Ishikawa (cell line): ENCODE data around the gene STEEP1.

Source experiments
- CEBPB ChIP-seq: IDR thresholded peaks from 2 replicates; pipeline ENCODE4 v1.6.1; 2012
- CREB1 ChIP-seq: IDR thresholded peaks from 2 replicates; pipeline ENCODE4 v1.6.1; 2012; ENCODE audit warnings: low read depth
- EGR1 ChIP-seq: IDR thresholded peaks from 2 replicates; pipeline ENCODE4 v1.6.1; 2012
- EP300 ChIP-seq: IDR thresholded peaks from 2 replicates; pipeline ENCODE4 v1.6.1; 2012; ENCODE audit warnings: borderline replicate concordance
- FOXM1 ChIP-seq: IDR thresholded peaks from 2 replicates; pipeline ENCODE4 v1.6.1; 2012; ENCODE audit warnings: low read depth, borderline replicate concordance
- NFIC ChIP-seq: IDR thresholded peaks from 2 replicates; pipeline ENCODE4 v1.6.1; 2012
- RAD21 ChIP-seq: IDR thresholded peaks from 2 replicates; pipeline ENCODE4 v1.6.1; 2012; ENCODE audit warnings: low read depth
- TAF1 ChIP-seq: IDR thresholded peaks from 2 replicates; pipeline ENCODE4 v1.6.1; 2012; ENCODE audit warnings: low read depth, mild to moderate bottlenecking
- TCF12 ChIP-seq: IDR thresholded peaks from 2 replicates; pipeline ENCODE4 v1.6.1; 2012; ENCODE audit warnings: low read depth
- TEAD4 ChIP-seq: IDR thresholded peaks from 2 replicates; pipeline ENCODE4 v1.6.1; 2012
- YY1 ChIP-seq: IDR thresholded peaks from 2 replicates; pipeline ENCODE4 v1.6.1; 2012; ENCODE audit warnings: low read depth
- ZBTB7A ChIP-seq: IDR thresholded peaks from 2 replicates; pipeline ENCODE4 v1.6.1; 2012; ENCODE audit warnings: low read depth
- TF ChIP-seq, protein P1 (sequence below): IDR thresholded peaks from 2 replicates; pipeline ENCODE4 v1.6.1; 2012
- TF ChIP-seq, protein P2 (sequence below): IDR thresholded peaks from 2 replicates; pipeline ENCODE4 v1.6.1; 2012; ENCODE audit warnings: low read depth, mild to moderate bottlenecking
- TF ChIP-seq, protein P3 (sequence below): IDR thresholded peaks from 2 replicates; pipeline ENCODE4 v1.6.1; 2012

Gene STEEP1

DNA sequence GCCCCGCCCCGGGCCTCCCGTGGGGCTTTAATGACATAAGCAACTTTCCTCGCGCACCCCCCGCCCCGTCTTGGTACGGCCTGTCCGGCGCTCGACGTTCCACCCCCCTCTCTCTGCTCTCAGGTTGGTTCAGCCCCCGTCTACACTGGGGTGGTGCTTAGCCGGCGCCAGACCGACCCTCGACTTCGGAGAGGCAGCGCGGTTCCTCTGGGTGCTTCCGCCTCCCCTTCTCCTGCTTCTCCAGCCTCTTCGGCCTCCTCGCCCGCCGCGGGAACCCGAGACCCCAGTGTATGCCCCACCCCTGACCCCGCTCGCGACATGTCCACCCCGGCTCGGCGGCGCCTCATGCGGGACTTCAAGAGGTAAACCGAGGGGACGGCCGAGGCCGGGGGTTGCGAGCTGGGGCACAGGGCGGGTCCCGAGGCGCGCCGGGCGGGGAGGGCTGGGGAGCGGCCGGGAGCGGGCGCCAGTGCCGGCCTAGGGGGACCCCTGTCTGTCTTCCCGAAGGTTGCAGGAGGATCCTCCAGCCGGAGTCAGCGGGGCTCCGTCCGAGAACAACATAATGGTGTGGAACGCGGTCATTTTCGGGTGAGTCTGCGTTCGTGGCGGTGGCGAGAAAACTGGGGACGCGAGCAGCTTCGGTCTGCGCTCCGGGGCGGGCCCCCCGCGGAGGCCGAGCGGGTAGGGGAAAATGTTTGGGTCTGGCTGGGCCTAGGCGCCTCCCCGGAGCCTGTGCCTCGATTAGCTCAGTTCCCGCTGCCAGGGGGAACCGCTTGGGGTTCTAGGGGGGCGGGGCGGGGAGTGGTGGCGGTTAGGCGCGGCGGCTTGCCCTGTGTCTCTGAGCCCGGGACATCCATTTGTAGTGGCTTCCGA lies 9.4 kb upstream of the STEEP1 start, which contains the start of gene UBE2A:
UBE2A (plus strand) TSS at position 170 of the 873 bp plus-strand sequence; CDS start at position 319, 149 bp downstream.
- TF ChIP-seq RAD21, result no peak
- no peak for TF ChIP-seq FOXM1
- no peak for TF ChIP-seq TCF12
- TF ChIP-seq, protein P1, sequence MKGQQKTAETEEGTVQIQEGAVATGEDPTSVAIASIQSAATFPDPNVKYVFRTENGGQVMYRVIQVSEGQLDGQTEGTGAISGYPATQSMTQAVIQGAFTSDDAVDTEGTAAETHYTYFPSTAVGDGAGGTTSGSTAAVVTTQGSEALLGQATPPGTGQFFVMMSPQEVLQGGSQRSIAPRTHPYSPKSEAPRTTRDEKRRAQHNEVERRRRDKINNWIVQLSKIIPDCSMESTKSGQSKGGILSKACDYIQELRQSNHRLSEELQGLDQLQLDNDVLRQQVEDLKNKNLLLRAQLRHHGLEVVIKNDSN, result 0 out of 2 replicates have a peak, but pooled peaks have one; percentile 2
- TF ChIP-seq, protein P2, sequence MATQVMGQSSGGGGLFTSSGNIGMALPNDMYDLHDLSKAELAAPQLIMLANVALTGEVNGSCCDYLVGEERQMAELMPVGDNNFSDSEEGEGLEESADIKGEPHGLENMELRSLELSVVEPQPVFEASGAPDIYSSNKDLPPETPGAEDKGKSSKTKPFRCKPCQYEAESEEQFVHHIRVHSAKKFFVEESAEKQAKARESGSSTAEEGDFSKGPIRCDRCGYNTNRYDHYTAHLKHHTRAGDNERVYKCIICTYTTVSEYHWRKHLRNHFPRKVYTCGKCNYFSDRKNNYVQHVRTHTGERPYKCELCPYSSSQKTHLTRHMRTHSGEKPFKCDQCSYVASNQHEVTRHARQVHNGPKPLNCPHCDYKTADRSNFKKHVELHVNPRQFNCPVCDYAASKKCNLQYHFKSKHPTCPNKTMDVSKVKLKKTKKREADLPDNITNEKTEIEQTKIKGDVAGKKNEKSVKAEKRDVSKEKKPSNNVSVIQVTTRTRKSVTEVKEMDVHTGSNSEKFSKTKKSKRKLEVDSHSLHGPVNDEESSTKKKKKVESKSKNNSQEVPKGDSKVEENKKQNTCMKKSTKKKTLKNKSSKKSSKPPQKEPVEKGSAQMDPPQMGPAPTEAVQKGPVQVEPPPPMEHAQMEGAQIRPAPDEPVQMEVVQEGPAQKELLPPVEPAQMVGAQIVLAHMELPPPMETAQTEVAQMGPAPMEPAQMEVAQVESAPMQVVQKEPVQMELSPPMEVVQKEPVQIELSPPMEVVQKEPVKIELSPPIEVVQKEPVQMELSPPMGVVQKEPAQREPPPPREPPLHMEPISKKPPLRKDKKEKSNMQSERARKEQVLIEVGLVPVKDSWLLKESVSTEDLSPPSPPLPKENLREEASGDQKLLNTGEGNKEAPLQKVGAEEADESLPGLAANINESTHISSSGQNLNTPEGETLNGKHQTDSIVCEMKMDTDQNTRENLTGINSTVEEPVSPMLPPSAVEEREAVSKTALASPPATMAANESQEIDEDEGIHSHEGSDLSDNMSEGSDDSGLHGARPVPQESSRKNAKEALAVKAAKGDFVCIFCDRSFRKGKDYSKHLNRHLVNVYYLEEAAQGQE, result no peak
- peak; percentile 3; the same call in 1 of the 2 replicates for TF ChIP-seq CEBPB
- no peak; the same call in 1 of the 2 replicates for TF ChIP-seq EP300
- TF ChIP-seq YY1, result no peak
- TF ChIP-seq TAF1, result peak; percentile 81
- no peak for TF ChIP-seq NFIC
- TF ChIP-seq EGR1, result no peak
- TF ChIP-seq, protein P3, sequence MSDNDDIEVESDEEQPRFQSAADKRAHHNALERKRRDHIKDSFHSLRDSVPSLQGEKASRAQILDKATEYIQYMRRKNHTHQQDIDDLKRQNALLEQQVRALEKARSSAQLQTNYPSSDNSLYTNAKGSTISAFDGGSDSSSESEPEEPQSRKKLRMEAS, result 0 out of 2 replicates have a peak, but pooled peaks have one; percentile 28
- peak; percentile 13; the same call in 1 of the 2 replicates for TF ChIP-seq CREB1

DNA sequence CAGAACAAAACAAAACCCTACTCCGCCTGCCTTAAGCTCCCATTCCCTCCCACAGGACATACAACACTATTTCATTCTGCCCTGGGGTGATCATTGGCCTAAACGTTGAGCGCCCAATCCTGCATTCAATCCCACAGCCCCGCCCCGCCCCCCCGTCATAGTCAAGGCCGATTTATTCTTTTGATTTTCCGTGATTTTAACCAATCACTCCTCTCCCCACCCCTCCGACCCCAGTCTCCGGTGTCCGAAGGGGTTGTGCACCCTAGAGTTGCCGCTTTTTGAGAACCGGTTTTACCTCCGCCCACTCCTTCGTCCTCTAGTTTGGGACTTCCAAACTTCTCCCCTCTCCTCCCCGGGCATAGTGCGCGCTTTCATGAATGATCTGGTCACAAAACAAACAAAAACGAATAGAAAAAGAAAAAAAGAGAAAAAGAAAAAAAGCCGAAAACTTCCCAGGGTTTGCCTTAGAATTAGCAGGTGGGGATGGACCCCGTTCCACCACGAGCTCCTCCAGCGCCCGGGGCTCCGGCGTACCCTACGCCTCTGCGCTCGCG lies 8.7 kb upstream of the STEEP1 start:
- TF ChIP-seq EGR1, result peak; percentile 64
- no peak for TF ChIP-seq ZBTB7A

DNA sequence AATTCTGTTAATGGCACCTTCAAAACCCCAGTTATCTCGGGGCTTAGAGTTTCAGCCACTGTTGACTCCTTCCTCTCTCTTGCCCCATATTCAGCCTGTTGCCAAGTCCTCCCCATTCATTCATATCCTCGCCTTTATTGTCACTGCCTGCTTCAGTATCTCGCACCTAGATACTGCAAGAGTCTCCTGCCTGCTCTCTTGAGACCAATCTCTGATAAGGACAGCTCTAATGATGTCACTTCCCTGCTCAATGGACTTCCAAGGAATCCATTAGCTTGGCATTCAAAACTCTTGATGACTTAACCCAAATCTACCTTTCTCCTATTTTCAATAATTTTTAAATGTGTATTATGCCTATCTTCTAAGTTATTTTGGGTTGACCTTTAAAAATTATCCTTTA lies 8.0 kb upstream of the STEEP1 start:
- TF ChIP-seq ZBTB7A, result no peak
- TF ChIP-seq YY1, result no peak
- TF ChIP-seq, protein P1, result no peak
- TF ChIP-seq EGR1, result no peak
- no peak for TF ChIP-seq TEAD4
- TF ChIP-seq CEBPB, result no peak
- TF ChIP-seq FOXM1, result no peak
- TF ChIP-seq, protein P3, result no peak
- TF ChIP-seq NFIC, result no peak
- TF ChIP-seq RAD21, result no peak
- TF ChIP-seq, protein P2, result no peak
- no peak for TF ChIP-seq EP300
- no peak for TF ChIP-seq TCF12
- TF ChIP-seq CREB1, result no peak
- no peak for TF ChIP-seq TAF1

DNA sequence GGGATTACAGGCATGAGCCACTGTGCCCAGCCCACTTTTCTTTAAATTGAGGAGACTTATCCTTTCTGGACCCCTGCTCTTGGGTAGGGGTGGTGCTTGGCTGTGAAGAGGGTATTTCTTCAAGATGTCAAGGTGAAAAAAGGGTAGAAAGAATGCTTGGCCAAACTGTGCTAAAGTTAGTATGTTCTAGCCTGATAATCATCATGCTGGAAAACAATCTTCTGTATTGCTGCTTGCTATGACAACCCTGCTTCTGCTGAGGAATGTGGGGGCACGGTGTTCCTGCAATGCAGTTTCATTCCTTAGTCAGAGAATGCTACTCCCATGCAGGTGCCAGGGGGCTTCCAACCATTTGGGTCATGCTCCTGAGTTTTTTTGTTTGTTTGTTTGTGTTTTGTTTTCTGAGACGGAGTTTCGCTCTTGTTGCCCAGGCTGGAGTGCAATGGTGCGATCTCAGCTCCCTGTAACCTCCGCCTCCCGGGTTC lies 5.2 kb upstream of the STEEP1 start:
- no peak for TF ChIP-seq TAF1
- TF ChIP-seq ZBTB7A, result no peak
- no peak for TF ChIP-seq CREB1
- TF ChIP-seq, protein P3, result no peak
- TF ChIP-seq CEBPB, result no peak
- TF ChIP-seq, protein P2, result no peak
- TF ChIP-seq TEAD4, result no peak
- no peak for TF ChIP-seq RAD21
- TF ChIP-seq NFIC, result no peak
- no peak for TF ChIP-seq FOXM1
- TF ChIP-seq EGR1, result no peak
- TF ChIP-seq TCF12, result no peak
- TF ChIP-seq EP300, result no peak
- TF ChIP-seq YY1, result no peak
- TF ChIP-seq, protein P1, result no peak
